Measurements from ENCODE around the gene NAV1. TPM values are rescaled to one million over a fixed set of nuclear protein-coding genes. Genes with fewer than 3 reads are reported as not detected.

The NAV1 gene
- total RNA-seq, 1 experiment from 2014 or later = 51.0 TPM

DNA sequence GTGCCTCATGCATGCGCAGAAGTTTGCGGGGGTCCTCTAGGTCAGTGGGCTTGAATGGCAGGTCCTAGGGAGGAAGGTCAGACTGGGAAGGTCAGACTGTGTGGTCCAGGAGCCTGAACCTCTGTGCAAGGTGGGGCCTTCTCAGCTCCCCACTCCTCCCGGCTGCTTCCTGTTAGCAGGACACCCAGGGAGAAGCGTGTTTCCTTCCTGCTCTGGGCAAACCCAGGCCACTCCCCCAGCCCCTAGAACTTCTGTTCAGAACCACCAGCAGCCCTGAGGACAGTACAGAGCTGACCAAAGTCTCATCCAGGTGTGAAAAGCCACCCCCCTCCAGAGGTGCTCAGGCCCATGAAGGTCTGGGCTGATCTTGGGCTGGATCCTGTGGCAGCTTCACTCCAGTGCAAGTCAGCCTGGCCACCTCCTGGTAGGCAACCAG, 29.9 kb downstream of the NAV1 start:
- POLR2A ChIA-PET = no interaction called here
- Mint-ChIP-seq H3K27ac (no peak overlapping the region), H3K9me3 (peaks cover 4% of the 10 kb centered on the region; the same call in 1 of the 2 replicates), H3K4me1 (peaks cover 7% of the 10 kb centered on the region), H3K36me3 (no peaks in the 10 kb centered on the region), H3K4me3 (no peak overlapping the region), H3K27me3 (ENCODE audit: low read depth) (no peaks in the 10 kb centered on the region)
- CTCF ChIA-PET = interaction anchor here (0.9 to 2.5 kb wide), 5 partner anchors 9 to 224 kb away, joined by 3 to 11 read pairs (median 5); no protein-coding TSS in a partner anchor
- DNase-seq (ENCODE audit: low spot score) (no peak), ATAC-seq (peak; percentile 23; the same call in 1 of the 2 replicates)
- TF ChIP-seq, protein P1, sequence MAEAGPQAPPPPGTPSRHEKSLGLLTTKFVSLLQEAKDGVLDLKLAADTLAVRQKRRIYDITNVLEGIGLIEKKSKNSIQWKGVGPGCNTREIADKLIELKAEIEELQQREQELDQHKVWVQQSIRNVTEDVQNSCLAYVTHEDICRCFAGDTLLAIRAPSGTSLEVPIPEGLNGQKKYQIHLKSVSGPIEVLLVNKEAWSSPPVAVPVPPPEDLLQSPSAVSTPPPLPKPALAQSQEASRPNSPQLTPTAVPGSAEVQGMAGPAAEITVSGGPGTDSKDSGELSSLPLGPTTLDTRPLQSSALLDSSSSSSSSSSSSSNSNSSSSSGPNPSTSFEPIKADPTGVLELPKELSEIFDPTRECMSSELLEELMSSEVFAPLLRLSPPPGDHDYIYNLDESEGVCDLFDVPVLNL (CRISPR knock-in tag; IDR thresholded peaks at IDR 0.05; ENCODE audit: borderline replicate concordance, low read depth) = no peak
- TF ChIP-seq KAT7 (CRISPR knock-in tag; IDR thresholded peaks at IDR 0.05; ENCODE audit: borderline replicate concordance) (no peak), PRRX2 (CRISPR knock-in tag; IDR thresholded peaks at IDR 0.05) (no peak), ZNF396 (CRISPR knock-in tag; IDR thresholded peaks at IDR 0.05; ENCODE audit: borderline replicate concordance) (no peak), TEAD1 (CRISPR knock-in tag; IDR thresholded peaks at IDR 0.05) (no peak), ZNF671 (CRISPR knock-in tag; IDR thresholded peaks at IDR 0.05) (no peak), JUN (CRISPR knock-in tag; IDR thresholded peaks at IDR 0.05) (no peak), ZNF219 (CRISPR knock-in tag; IDR thresholded peaks at IDR 0.05; ENCODE audit: borderline replicate concordance) (no peak), TEAD4 (CRISPR knock-in tag; IDR thresholded peaks at IDR 0.05) (no peak), ZNF121 (CRISPR knock-in tag; IDR thresholded peaks at IDR 0.05) (no peak)
- TF ChIP-seq, protein P2, sequence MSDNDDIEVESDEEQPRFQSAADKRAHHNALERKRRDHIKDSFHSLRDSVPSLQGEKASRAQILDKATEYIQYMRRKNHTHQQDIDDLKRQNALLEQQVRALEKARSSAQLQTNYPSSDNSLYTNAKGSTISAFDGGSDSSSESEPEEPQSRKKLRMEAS (CRISPR knock-in tag; IDR thresholded peaks at IDR 0.05) = no peak
- TF ChIP-seq, protein P3, sequence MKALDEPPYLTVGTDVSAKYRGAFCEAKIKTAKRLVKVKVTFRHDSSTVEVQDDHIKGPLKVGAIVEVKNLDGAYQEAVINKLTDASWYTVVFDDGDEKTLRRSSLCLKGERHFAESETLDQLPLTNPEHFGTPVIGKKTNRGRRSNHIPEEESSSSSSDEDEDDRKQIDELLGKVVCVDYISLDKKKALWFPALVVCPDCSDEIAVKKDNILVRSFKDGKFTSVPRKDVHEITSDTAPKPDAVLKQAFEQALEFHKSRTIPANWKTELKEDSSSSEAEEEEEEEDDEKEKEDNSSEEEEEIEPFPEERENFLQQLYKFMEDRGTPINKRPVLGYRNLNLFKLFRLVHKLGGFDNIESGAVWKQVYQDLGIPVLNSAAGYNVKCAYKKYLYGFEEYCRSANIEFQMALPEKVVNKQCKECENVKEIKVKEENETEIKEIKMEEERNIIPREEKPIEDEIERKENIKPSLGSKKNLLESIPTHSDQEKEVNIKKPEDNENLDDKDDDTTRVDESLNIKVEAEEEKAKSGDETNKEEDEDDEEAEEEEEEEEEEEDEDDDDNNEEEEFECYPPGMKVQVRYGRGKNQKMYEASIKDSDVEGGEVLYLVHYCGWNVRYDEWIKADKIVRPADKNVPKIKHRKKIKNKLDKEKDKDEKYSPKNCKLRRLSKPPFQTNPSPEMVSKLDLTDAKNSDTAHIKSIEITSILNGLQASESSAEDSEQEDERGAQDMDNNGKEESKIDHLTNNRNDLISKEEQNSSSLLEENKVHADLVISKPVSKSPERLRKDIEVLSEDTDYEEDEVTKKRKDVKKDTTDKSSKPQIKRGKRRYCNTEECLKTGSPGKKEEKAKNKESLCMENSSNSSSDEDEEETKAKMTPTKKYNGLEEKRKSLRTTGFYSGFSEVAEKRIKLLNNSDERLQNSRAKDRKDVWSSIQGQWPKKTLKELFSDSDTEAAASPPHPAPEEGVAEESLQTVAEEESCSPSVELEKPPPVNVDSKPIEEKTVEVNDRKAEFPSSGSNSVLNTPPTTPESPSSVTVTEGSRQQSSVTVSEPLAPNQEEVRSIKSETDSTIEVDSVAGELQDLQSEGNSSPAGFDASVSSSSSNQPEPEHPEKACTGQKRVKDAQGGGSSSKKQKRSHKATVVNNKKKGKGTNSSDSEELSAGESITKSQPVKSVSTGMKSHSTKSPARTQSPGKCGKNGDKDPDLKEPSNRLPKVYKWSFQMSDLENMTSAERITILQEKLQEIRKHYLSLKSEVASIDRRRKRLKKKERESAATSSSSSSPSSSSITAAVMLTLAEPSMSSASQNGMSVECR (CRISPR knock-in tag; IDR thresholded peaks at IDR 0.05; ENCODE audit: borderline replicate concordance) = no peak
- TF ChIP-seq, protein P4, sequence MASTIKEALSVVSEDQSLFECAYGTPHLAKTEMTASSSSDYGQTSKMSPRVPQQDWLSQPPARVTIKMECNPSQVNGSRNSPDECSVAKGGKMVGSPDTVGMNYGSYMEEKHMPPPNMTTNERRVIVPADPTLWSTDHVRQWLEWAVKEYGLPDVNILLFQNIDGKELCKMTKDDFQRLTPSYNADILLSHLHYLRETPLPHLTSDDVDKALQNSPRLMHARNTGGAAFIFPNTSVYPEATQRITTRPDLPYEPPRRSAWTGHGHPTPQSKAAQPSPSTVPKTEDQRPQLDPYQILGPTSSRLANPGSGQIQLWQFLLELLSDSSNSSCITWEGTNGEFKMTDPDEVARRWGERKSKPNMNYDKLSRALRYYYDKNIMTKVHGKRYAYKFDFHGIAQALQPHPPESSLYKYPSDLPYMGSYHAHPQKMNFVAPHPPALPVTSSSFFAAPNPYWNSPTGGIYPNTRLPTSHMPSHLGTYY (CRISPR knock-in tag; IDR thresholded peaks at IDR 0.05) = no peak
- TF ChIP-seq, protein P5, sequence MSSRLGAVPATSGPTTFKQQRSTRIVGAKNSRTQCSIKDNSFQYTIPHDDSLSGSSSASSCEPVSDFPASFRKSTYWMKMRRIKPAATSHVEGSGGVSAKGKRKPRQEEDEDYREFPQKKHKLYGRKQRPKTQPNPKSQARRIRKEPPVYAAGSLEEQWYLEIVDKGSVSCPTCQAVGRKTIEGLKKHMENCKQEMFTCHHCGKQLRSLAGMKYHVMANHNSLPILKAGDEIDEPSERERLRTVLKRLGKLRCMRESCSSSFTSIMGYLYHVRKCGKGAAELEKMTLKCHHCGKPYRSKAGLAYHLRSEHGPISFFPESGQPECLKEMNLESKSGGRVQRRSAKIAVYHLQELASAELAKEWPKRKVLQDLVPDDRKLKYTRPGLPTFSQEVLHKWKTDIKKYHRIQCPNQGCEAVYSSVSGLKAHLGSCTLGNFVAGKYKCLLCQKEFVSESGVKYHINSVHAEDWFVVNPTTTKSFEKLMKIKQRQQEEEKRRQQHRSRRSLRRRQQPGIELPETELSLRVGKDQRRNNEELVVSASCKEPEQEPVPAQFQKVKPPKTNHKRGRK (CRISPR knock-in tag; IDR thresholded peaks at IDR 0.05; ENCODE audit: borderline replicate concordance) = no peak
- TF ChIP-seq, protein P6, sequence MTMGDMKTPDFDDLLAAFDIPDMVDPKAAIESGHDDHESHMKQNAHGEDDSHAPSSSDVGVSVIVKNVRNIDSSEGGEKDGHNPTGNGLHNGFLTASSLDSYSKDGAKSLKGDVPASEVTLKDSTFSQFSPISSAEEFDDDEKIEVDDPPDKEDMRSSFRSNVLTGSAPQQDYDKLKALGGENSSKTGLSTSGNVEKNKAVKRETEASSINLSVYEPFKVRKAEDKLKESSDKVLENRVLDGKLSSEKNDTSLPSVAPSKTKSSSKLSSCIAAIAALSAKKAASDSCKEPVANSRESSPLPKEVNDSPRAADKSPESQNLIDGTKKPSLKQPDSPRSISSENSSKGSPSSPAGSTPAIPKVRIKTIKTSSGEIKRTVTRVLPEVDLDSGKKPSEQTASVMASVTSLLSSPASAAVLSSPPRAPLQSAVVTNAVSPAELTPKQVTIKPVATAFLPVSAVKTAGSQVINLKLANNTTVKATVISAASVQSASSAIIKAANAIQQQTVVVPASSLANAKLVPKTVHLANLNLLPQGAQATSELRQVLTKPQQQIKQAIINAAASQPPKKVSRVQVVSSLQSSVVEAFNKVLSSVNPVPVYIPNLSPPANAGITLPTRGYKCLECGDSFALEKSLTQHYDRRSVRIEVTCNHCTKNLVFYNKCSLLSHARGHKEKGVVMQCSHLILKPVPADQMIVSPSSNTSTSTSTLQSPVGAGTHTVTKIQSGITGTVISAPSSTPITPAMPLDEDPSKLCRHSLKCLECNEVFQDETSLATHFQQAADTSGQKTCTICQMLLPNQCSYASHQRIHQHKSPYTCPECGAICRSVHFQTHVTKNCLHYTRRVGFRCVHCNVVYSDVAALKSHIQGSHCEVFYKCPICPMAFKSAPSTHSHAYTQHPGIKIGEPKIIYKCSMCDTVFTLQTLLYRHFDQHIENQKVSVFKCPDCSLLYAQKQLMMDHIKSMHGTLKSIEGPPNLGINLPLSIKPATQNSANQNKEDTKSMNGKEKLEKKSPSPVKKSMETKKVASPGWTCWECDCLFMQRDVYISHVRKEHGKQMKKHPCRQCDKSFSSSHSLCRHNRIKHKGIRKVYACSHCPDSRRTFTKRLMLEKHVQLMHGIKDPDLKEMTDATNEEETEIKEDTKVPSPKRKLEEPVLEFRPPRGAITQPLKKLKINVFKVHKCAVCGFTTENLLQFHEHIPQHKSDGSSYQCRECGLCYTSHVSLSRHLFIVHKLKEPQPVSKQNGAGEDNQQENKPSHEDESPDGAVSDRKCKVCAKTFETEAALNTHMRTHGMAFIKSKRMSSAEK (CRISPR knock-in tag; IDR thresholded peaks at IDR 0.05; ENCODE audit: borderline replicate concordance) = no peak
